ENCODE results near the gene IRX4.

- TF ChIP-seq CTCF (IDR thresholded peaks at IDR 0.05) = no peak
- no peak for TF ChIP-seq POLR2A (IDR thresholded peaks at IDR 0.05)
- TF ChIP-seq EP300 (IDR thresholded peaks at IDR 0.05) = no peak
Observed at GRCh38 chr5:1850324-1851154, 32.2 kb downstream of the IRX4 start.

Measured in tibial nerve (tissue), 4 donors.